SU-DHL-6 (cell line): ENCODE measurements around the gene NPAS3.

ENCODE experiments used
- H2AFZ ChIP-seq: fragments of 200-600 bp; sonication (generic); 2 replicates; pipeline ENCODE4 v1.6.1; 2014; ENCODE audit warnings: low read depth, mild to moderate bottlenecking, moderate library complexity, mixed read lengths, antibody characterized with exemption, low read length; ENCODE audit not compliant: severe bottlenecking
- H3F3A ChIP-seq: fragments of 200-600 bp; shearing (Covaris generic); 2 replicates; pipeline ENCODE4 v1.6.0; 2016; ENCODE audit warnings: antibody characterized with exemption, mild to moderate bottlenecking; ENCODE audit not compliant: insufficient read depth
- H3K27ac ChIP-seq: fragments of 200-600 bp; sonication (generic); 2 replicates; pipeline ENCODE4 v1.5.1; 2016; ENCODE audit warnings: low read depth, mild to moderate bottlenecking, low read length, moderate library complexity, mixed read lengths
- H3K27me3 ChIP-seq: fragments of 200-600 bp; sonication (generic), shearing (Covaris generic); 2 replicates; pipeline ENCODE4 v1.6.0; 2014; ENCODE audit warnings: mild to moderate bottlenecking, low read length
- H3K36me3 ChIP-seq: fragments of 200-600 bp; sonication (generic); 2 replicates; pipeline ENCODE4 v1.6.1; 2014; ENCODE audit warnings: mild to moderate bottlenecking, low read length, mixed read lengths
- H3K4me2 ChIP-seq: fragments of 300-600, 200-600 bp; shearing (Covaris generic), sonication (generic); 2 replicates; pipeline ENCODE4 v1.6.0; 2014; ENCODE audit warnings: low read length, low read depth, mild to moderate bottlenecking; ENCODE audit not compliant: poor library complexity, severe bottlenecking
- H3K4me3 ChIP-seq: fragments of 200-600 bp; sonication (generic); 2 replicates; pipeline ENCODE4 v1.5.1; 2014; ENCODE audit warnings: antibody characterized with exemption, low read length, mild to moderate bottlenecking, mixed read lengths; ENCODE audit not compliant: insufficient read depth, poor library complexity, severe bottlenecking
- H3K79me2 ChIP-seq: fragments of 200-600 bp; sonication (generic); 2 replicates; pipeline ENCODE4 v1.6.1; 2014; ENCODE audit warnings: mild to moderate bottlenecking, low read length, moderate library complexity; ENCODE audit not compliant: insufficient read depth
- H3K9ac ChIP-seq: fragments of 200-600 bp; sonication (generic); 2 replicates; pipeline ENCODE4 v1.7.0; 2014; ENCODE audit warnings: mild to moderate bottlenecking, low read length
- H3K9me2 ChIP-seq: fragments of 200-600 bp; sonication (generic); replicated peaks from 2 replicates; pipeline ENCODE4 v1.6.1; 2014; ENCODE audit warnings: low read length; ENCODE audit not compliant: insufficient read depth
- H3K9me3 ChIP-seq: fragments of 200-600 bp; sonication (generic); 2 replicates; pipeline ENCODE4 v1.6.1; 2014; ENCODE audit warnings: low read length, mixed read lengths; ENCODE audit not compliant: insufficient read depth
- H4K20me1 ChIP-seq: fragments of 200-600 bp; sonication (generic); 2 replicates; pipeline ENCODE4 v1.6.1; 2014; ENCODE audit warnings: low read depth, mild to moderate bottlenecking, antibody characterized with exemption, low read length, moderate library complexity, mixed read lengths
- EZH2phosphoT487 ChIP-seq: fragments of 200-600 bp; sonication (generic), shearing (Covaris generic); conservative IDR thresholded peaks from 2 replicates; pipeline ENCODE4 v1.6.1; 2018; ENCODE audit warnings: mild to moderate bottlenecking, antibody characterized with exemption, low read length, moderate library complexity, mixed read lengths
- TF ChIP-seq, protein P1 (sequence below): fragments of 200-600 bp; sonication (generic); IDR thresholded peaks from one replicate; pipeline ENCODE4 v1.5.1; 2017; ENCODE audit warnings: antibody characterized with exemption, mild to moderate bottlenecking, low read length, moderate library complexity; ENCODE audit not compliant: insufficient read depth, poor library complexity, severe bottlenecking

The NPAS3 gene

DNA sequence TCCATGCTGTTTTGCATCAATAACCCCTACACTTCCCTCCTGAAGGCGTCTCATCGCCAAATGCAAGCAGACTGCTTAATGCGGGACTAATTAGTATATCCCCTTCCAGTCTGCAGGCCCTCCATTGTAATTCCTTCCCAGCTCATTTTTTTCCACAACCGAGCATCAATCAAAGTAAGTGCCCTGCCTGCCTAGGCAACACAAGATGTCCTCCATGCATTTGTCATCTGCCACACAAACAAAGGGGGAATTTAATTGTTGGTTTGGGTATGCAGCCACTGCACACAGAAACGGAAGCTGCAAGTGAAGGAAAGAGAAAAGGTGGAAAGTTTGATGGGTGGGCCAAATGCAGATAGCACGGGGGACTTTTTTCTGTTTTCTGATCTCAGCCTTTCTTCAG, 844.2 kb downstream of the NPAS3 start:
- TF ChIP-seq EZH2phosphoT487, result no peak
- TF ChIP-seq, protein P1, sequence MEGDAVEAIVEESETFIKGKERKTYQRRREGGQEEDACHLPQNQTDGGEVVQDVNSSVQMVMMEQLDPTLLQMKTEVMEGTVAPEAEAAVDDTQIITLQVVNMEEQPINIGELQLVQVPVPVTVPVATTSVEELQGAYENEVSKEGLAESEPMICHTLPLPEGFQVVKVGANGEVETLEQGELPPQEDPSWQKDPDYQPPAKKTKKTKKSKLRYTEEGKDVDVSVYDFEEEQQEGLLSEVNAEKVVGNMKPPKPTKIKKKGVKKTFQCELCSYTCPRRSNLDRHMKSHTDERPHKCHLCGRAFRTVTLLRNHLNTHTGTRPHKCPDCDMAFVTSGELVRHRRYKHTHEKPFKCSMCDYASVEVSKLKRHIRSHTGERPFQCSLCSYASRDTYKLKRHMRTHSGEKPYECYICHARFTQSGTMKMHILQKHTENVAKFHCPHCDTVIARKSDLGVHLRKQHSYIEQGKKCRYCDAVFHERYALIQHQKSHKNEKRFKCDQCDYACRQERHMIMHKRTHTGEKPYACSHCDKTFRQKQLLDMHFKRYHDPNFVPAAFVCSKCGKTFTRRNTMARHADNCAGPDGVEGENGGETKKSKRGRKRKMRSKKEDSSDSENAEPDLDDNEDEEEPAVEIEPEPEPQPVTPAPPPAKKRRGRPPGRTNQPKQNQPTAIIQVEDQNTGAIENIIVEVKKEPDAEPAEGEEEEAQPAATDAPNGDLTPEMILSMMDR, result no peak
- Histone ChIP-seq H3K36me3 (no peaks in the 10 kb centered on the region), H2AFZ (no peak overlapping the region), H4K20me1 (no peaks in the 10 kb centered on the region), H3K4me3 (no peak overlapping the region), H3K27me3 (no peaks in the 10 kb centered on the region), H3K4me2 (no peak overlapping the region), H3K79me2 (no peaks in the 10 kb centered on the region), H3K9me3 (no peaks in the 10 kb centered on the region), H3K9me2 (no peaks in the 10 kb centered on the region), H3F3A (no peaks in the 10 kb centered on the region), H3K27ac (no peak overlapping the region), H3K9ac (no peak overlapping the region)

DNA sequence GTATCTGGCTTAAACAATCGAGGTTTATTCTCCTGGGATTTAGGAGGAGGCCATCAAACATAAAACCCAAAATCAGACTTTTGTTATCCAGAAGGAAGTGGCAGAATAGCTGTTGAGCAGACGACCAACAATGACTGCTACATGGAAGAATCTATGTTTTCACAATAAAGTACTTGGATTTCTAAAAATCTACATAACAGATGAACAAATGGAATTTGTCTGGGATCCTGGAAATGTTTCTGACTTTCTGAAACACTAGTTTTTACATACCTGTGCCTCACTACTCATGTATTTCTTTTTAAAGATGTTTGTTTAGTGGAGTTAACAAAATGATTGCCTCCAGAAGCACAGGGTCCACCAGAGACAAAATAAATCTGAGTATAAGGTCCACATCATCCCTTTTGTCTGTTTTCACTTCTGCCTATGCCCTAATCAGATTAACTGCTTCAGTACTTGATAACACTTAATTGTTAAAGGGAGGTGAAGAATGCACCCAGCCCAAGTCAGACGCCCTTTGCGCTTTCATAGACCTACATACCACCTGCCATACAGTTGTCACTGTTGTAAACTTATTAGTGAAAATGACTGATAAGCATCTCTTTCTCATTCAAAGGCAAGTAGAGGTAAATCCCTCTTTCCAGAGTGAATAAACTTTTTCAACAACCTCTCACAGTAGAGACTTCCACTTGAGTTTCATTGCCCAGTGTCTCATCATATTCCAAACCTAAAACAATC, 847.6 kb downstream of the NPAS3 start:
- Histone ChIP-seq H3K9me2 (no peaks in the 10 kb centered on the region), H3K27me3 (no peaks in the 10 kb centered on the region), H4K20me1 (no peaks in the 10 kb centered on the region), H3F3A (no peaks in the 10 kb centered on the region), H2AFZ (no peak overlapping the region), H3K36me3 (no peaks in the 10 kb centered on the region), H3K9me3 (no peaks in the 10 kb centered on the region), H3K79me2 (no peaks in the 10 kb centered on the region), H3K9ac (no peak overlapping the region), H3K27ac (no peak overlapping the region), H3K4me3 (no peak overlapping the region), H3K4me2 (no peak overlapping the region)
- TF ChIP-seq, protein P1, result no peak
- TF ChIP-seq EZH2phosphoT487, result no peak

DNA sequence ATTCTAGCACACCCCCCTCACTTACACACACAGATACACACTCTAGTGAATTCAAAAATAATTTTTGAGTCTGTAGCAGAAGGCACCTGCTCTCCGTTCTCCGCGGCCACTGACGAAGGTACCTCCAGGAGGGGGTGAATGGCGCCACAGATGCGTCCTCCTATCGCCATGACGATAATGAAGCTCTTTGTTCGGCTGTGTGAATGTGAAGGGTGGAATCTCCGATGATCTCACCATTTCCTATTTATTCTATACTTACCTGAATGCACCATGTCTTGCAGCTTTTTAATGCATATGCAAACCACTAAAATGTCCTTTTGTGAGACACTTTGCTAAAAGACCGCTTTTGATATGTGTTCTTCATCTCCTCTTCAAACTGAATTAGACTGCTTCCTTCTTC, 849.5 kb downstream of the NPAS3 start:
- Histone ChIP-seq H3K27ac (no peak overlapping the region), H3K4me2 (no peak overlapping the region), H3F3A (no peaks in the 10 kb centered on the region), H3K27me3 (no peaks in the 10 kb centered on the region), H3K79me2 (no peaks in the 10 kb centered on the region), H3K9me2 (no peaks in the 10 kb centered on the region), H3K9ac (no peak overlapping the region), H2AFZ (no peak overlapping the region), H4K20me1 (no peaks in the 10 kb centered on the region), H3K36me3 (no peaks in the 10 kb centered on the region), H3K9me3 (no peaks in the 10 kb centered on the region), H3K4me3 (no peak overlapping the region)
- TF ChIP-seq EZH2phosphoT487, result no peak

DNA sequence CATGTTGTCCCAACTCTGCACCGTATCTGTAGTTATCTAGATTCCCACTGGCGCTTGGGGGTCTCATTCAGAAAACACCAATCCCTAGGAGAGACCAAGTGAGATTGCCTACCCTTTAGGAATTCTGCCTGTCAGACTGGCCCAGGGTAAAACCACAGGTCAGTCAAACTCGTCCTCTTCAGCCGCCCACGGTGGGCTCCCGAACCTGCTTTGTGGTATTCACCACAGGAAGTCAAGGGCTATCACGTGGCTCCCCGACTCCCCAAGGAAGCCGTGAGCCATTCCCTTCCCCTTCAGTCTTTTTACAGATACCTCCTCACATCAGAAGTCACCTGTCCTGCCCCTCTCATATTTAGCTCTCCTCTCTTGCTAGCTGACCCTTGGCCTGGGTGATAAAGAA, 852.3 kb downstream of the NPAS3 start:
- Histone ChIP-seq H3F3A (no peaks in the 10 kb centered on the region), H4K20me1 (no peaks in the 10 kb centered on the region), H3K9ac (no peak overlapping the region), H3K79me2 (no peaks in the 10 kb centered on the region), H3K9me2 (no peaks in the 10 kb centered on the region), H3K4me3 (no peak overlapping the region), H3K27ac (no peak overlapping the region), H3K27me3 (no peaks in the 10 kb centered on the region), H3K4me2 (no peak overlapping the region), H2AFZ (no peak overlapping the region), H3K36me3 (no peaks in the 10 kb centered on the region), H3K9me3 (no peaks in the 10 kb centered on the region)
- TF ChIP-seq, protein P1, result no peak
- TF ChIP-seq EZH2phosphoT487, result no peak
